T1000 (cell line): ENCODE results near the gene GPR50.

Source experiments
- DNase-seq: peaks from one replicate; lab custom pipeline; 2025; ENCODE audit warnings: mixed read lengths; lab: John Stamatoyannopoulos, UW

GPR50 gene

GRCh38 chrX:151176231-151176750 is at the start of gene GPR50:
TSS of gene GPR50 (plus strand) at chrX:151176584. CDS start at chrX:151176722, 138 bp downstream.
- DNase-seq, result no peak

GRCh38 chrX:151132531-151132930 is 43.9 kb upstream of the GPR50 start:
- DNase-seq, result no peak

- no peak for DNase-seq
Measured at GRCh38 chrX:151151665-151152267, 24.6 kb upstream of the GPR50 start.

- peak; percentile 5 for DNase-seq
Measured at GRCh38 chrX:151153086-151153485, 23.3 kb upstream of the GPR50 start.

- DNase-seq, result no peak
Measured at GRCh38 chrX:151153667-151154066, 22.7 kb upstream of the GPR50 start.

- DNase-seq, result no peak
Measured at GRCh38 chrX:151155234-151155633, 21.1 kb upstream of the GPR50 start.

GRCh38 chrX:151161690-151162089 is 14.7 kb upstream of the GPR50 start:
- no peak for DNase-seq

GRCh38 chrX:151167791-151168345 is 8.5 kb upstream of the GPR50 start:
- no peak for DNase-seq

- no peak for DNase-seq
Measured at GRCh38 chrX:151169783-151170182, 6.6 kb upstream of the GPR50 start.

GRCh38 chrX:151174581-151175282 is 1.7 kb upstream of the GPR50 start:
- no peak for DNase-seq

GRCh38 chrX:151175283-151176062 is 911 bp upstream of the GPR50 start:
- DNase-seq, result no peak

- DNase-seq, result no peak
Measured at GRCh38 chrX:151177141-151178027, 1.0 kb downstream of the GPR50 start.

GRCh38 chrX:151178746-151179145 is 2.4 kb downstream of the GPR50 start:
- DNase-seq, result no peak

- DNase-seq, result no peak
Measured at GRCh38 chrX:151180400-151180799, 4.0 kb downstream of the GPR50 start.

- no peak for DNase-seq
Measured at GRCh38 chrX:151181088-151181487, 4.7 kb downstream of the GPR50 start.

- DNase-seq, result no peak
Measured at GRCh38 chrX:151183233-151183753, 6.9 kb downstream of the GPR50 start.

GRCh38 chrX:151183912-151184565 is 7.7 kb downstream of the GPR50 start:
- DNase-seq, result no peak

GRCh38 chrX:151184705-151185104 is 8.3 kb downstream of the GPR50 start:
- no peak for DNase-seq

GRCh38 chrX:151206871-151207270 is 30.5 kb downstream of the GPR50 start:
- no peak for DNase-seq

- DNase-seq, result no peak
Measured at GRCh38 chrX:151225843-151226242, 49.5 kb downstream of the GPR50 start.

GRCh38 chrX:151226941-151227340 is 50.6 kb downstream of the GPR50 start:
- no peak for DNase-seq
